Duodenal mucosa (tissue), 2 donors: ENCODE data around the gene MAP6D1.
"Not testable (repeated sequence)": the region's sequence is repeated elsewhere in the genome, so short reads cannot be mapped to it uniquely, and the experiment has no call there.

Experiments used
- H3K27ac ChIP-seq: one replicate; pipeline ENCODE4 v1.7.0; 2013; ENCODE audit warnings: low read depth, low read length
- H3K27me3 ChIP-seq, 2 donors: one replicate each; pipeline ENCODE4 v1.7.0; 2013; ENCODE audit warnings: low read length in 2 of 2, control low read depth in 1 of 2; ENCODE audit not compliant: insufficient read depth in 2 of 2, control insufficient read depth in 1 of 2
- H3K36me3 ChIP-seq, 2 donors: one replicate each; pipeline ENCODE4 v1.7.0; 2013; ENCODE audit warnings: low read length in 2 of 2, control low read depth in 1 of 2; ENCODE audit not compliant: insufficient read depth in 2 of 2, control insufficient read depth in 1 of 2
- H3K4me1 ChIP-seq, 2 donors: one replicate each; pipeline ENCODE4 v1.7.0; 2013; ENCODE audit warnings: low read length in 2 of 2, control low read depth in 1 of 2; ENCODE audit not compliant: insufficient read depth in 2 of 2, control insufficient read depth in 1 of 2
- H3K4me3 ChIP-seq, 2 donors: one replicate each; pipeline ENCODE4 v1.7.0; 2013; ENCODE audit warnings: low read length in 2 of 2, low read depth in 1 of 2
- H3K9ac ChIP-seq, 2 donors: one replicate each; pipeline ENCODE4 v1.7.0; 2013; ENCODE audit warnings: low read length in 2 of 2, low read depth in 1 of 2
- H3K9me3 ChIP-seq, 2 donors: one replicate each; pipeline ENCODE4 v1.7.0; 2013; ENCODE audit warnings: low read length in 2 of 2, control low read depth in 1 of 2; ENCODE audit not compliant: control insufficient read depth in 1 of 2

MAP6D1 gene

GRCh38 chr3:183801601-183802000 lies 23.8 kb downstream of the MAP6D1 start:
- H3K4me3 ChIP-seq = no peak overlapping the region
- no peaks in the 10 kb centered on the region for H3K9me3 ChIP-seq
- H3K9ac ChIP-seq = no peak overlapping the region
- H3K27ac ChIP-seq = no peak overlapping the region
- H3K4me1 ChIP-seq = no peaks in the 10 kb centered on the region
- no peaks in the 10 kb centered on the region for H3K27me3 ChIP-seq
- peaks cover 57 to 68% of the 10 kb centered on the region in 2 donors for H3K36me3 ChIP-seq

- Histone ChIP-seq H3K9ac (no peak overlapping the region), H3K4me3 (no peak overlapping the region), H3K27ac (no peak overlapping the region), H3K27me3 (no peaks in the 10 kb centered on the region), H3K4me1 (no peaks in the 10 kb centered on the region), H3K36me3 (peaks cover 47 to 57% of the 10 kb centered on the region in 2 donors), H3K9me3 (no peaks in the 10 kb centered on the region)
Observed at GRCh38 chr3:183800243-183800863, 25.0 kb downstream of the MAP6D1 start.

GRCh38 chr3:183799461-183799860 lies 25.9 kb downstream of the MAP6D1 start:
- no peak overlapping the region for H3K4me3 ChIP-seq
- no peak overlapping the region for H3K27ac ChIP-seq
- no peak overlapping the region for H3K9ac ChIP-seq
- peaks cover 46 to 59% of the 10 kb centered on the region in 2 donors for H3K36me3 ChIP-seq
- no peaks in the 10 kb centered on the region for H3K4me1 ChIP-seq
- H3K27me3 ChIP-seq = no peaks in the 10 kb centered on the region
- H3K9me3 ChIP-seq = no peaks in the 10 kb centered on the region

- Histone ChIP-seq H3K27ac (no peak overlapping the region), H3K4me1 (no peaks in the 10 kb centered on the region), H3K27me3 (no peaks in the 10 kb centered on the region), H3K9me3 (no peaks in the 10 kb centered on the region), H3K4me3 (no peak overlapping the region), H3K9ac (no peak overlapping the region), H3K36me3 (peaks cover 36 to 55% of the 10 kb centered on the region in 2 donors)
Observed at GRCh38 chr3:183797996-183798395, 27.4 kb downstream of the MAP6D1 start.

- H3K4me3 ChIP-seq = no peak overlapping the region
- H3K9ac ChIP-seq = no peak overlapping the region
- H3K27me3 ChIP-seq = no peaks in the 10 kb centered on the region
- H3K4me1 ChIP-seq = no peaks in the 10 kb centered on the region
- H3K27ac ChIP-seq = no peak overlapping the region
- no peaks in the 10 kb centered on the region for H3K9me3 ChIP-seq
- peaks cover 25 to 51% of the 10 kb centered on the region in 2 donors for H3K36me3 ChIP-seq
Observed at GRCh38 chr3:183796372-183796771, 29.0 kb downstream of the MAP6D1 start.

- no peak overlapping the region for H3K9ac ChIP-seq
- H3K9me3 ChIP-seq = no peaks in the 10 kb centered on the region
- no peaks in the 10 kb centered on the region for H3K4me1 ChIP-seq
- H3K27me3 ChIP-seq = no peaks in the 10 kb centered on the region
- H3K27ac ChIP-seq = no peak overlapping the region
- H3K36me3 ChIP-seq = peaks cover 14 to 50% of the 10 kb centered on the region in 2 donors
- H3K4me3 ChIP-seq = no peak overlapping the region
Observed at GRCh38 chr3:183794452-183794851, 30.9 kb downstream of the MAP6D1 start.

- Histone ChIP-seq H3K4me1 (no peaks in the 10 kb centered on the region), H3K27me3 (no peaks in the 10 kb centered on the region), H3K9ac (no peak overlapping the region), H3K9me3 (no peaks in the 10 kb centered on the region), H3K36me3 (peaks cover 4 to 39% of the 10 kb centered on the region in 2 donors), H3K4me3 (no peak overlapping the region), H3K27ac (no peak overlapping the region)
Observed at GRCh38 chr3:183792976-183793375, 32.4 kb downstream of the MAP6D1 start.

GRCh38 chr3:183790700-183791099 lies 34.7 kb downstream of the MAP6D1 start:
- no peak overlapping the region for H3K9ac ChIP-seq
- H3K27ac ChIP-seq = no peak overlapping the region
- H3K4me3 ChIP-seq = no peak overlapping the region
- H3K27me3 ChIP-seq = no peaks in the 10 kb centered on the region
- no peaks in the 10 kb centered on the region for H3K9me3 ChIP-seq
- H3K36me3 ChIP-seq = peaks cover 7 to 50% of the 10 kb centered on the region in 2 donors
- no peaks in the 10 kb centered on the region for H3K4me1 ChIP-seq

- Histone ChIP-seq H3K9ac (no peak overlapping the region), H3K36me3 (peaks cover 7 to 50% of the 10 kb centered on the region in 2 donors), H3K4me1 (no peaks in the 10 kb centered on the region), H3K27me3 (no peaks in the 10 kb centered on the region), H3K9me3 (no peaks in the 10 kb centered on the region), H3K4me3 (no peak overlapping the region), H3K27ac (no peak overlapping the region)
Observed at GRCh38 chr3:183789826-183790225, 35.6 kb downstream of the MAP6D1 start.

- not testable (repeated sequence) for H3K9me3 ChIP-seq, H3K27ac ChIP-seq, H3K9ac ChIP-seq, H3K4me1 ChIP-seq, H3K4me3 ChIP-seq, H3K27me3 ChIP-seq
- H3K36me3 ChIP-seq = peaks cover 15 to 45% of the 10 kb centered on the region in 2 donors
Observed at GRCh38 chr3:183784503-183784902, 40.9 kb downstream of the MAP6D1 start.
